OCI-LY1 (cell line): Measurements from ENCODE around the gene STARD13.

Source experiments
- H2AFZ ChIP-seq: fragments of 200-600 bp; sonication (generic), shearing (Covaris generic); 2 replicates; pipeline ENCODE4 v1.6.0; 2014; ENCODE audit warnings: antibody characterized with exemption, mild to moderate bottlenecking, low read length
- H3F3A ChIP-seq: fragments of 200-600 bp; sonication (generic), shearing (Covaris generic); 2 replicates; pipeline ENCODE4 v1.6.0; 2014; ENCODE audit warnings: mild to moderate bottlenecking, antibody characterized with exemption, low read length, moderate library complexity; ENCODE audit not compliant: insufficient read depth
- H3K27ac ChIP-seq: fragments of 200-600 bp; sonication (generic); 2 replicates; pipeline ENCODE4 v1.5.1; 2014; ENCODE audit warnings: low read length, mixed run types, mild to moderate bottlenecking, low read depth; ENCODE audit not compliant: poor library complexity, severe bottlenecking
- H3K27me3 ChIP-seq: fragments of 200-600 bp; sonication (generic); 2 replicates; pipeline ENCODE4 v1.6.0; 2014; ENCODE audit warnings: antibody characterized with exemption, mild to moderate bottlenecking, low read length, moderate library complexity; ENCODE audit not compliant: insufficient read depth
- H3K36me3 ChIP-seq: fragments of 200-600 bp; sonication (generic); 2 replicates; pipeline ENCODE4 v1.6.1; 2014; ENCODE audit warnings: mild to moderate bottlenecking, antibody characterized with exemption, low read length, moderate library complexity, mixed read lengths; ENCODE audit not compliant: insufficient read depth
- H3K4me1 ChIP-seq: fragments of 200-600 bp; sonication (generic); 2 replicates; pipeline ENCODE4 v1.5.1; 2014; ENCODE audit warnings: mild to moderate bottlenecking, low read length, moderate library complexity; ENCODE audit not compliant: insufficient read depth, severe bottlenecking
- H3K4me2 ChIP-seq: fragments of 200-600 bp; sonication (generic), shearing (Covaris generic); 2 replicates; pipeline ENCODE4 v1.6.1; 2014; ENCODE audit warnings: low read length
- H3K4me3 ChIP-seq: fragments of 200-600 bp; sonication (generic); 2 replicates; pipeline ENCODE4 v1.5.1; 2014; ENCODE audit warnings: low read length, low read depth, mild to moderate bottlenecking, mixed read lengths; ENCODE audit not compliant: poor library complexity, severe bottlenecking
- H3K79me2 ChIP-seq: fragments of 200-600 bp; shearing (Covaris generic); 2 replicates; pipeline ENCODE4 v1.6.1; 2016; ENCODE audit warnings: mixed run types, low read length, mixed read lengths; ENCODE audit not compliant: insufficient read depth
- H3K9ac ChIP-seq: fragments of 200-600 bp; sonication (generic), shearing (Covaris generic); 2 replicates; pipeline ENCODE4 v1.6.1; 2014; ENCODE audit warnings: mild to moderate bottlenecking, low read length, mixed read lengths
- H3K9me2 ChIP-seq: fragments of 200-600 bp; sonication (generic), shearing (Covaris generic); 2 replicates; pipeline ENCODE4 v1.6.1; 2014; ENCODE audit warnings: low read depth, mild to moderate bottlenecking, low read length, mixed read lengths
- H3K9me3 ChIP-seq: fragments of 200-600 bp; shearing (Covaris generic); 2 replicates; pipeline ENCODE4 v1.6.1; 2014; ENCODE audit warnings: low read length, mixed read lengths
- H4K20me1 ChIP-seq: fragments of 200-600 bp; sonication (generic), shearing (Covaris generic); 2 replicates; pipeline ENCODE4 v1.6.0; 2016; ENCODE audit warnings: mild to moderate bottlenecking, low read length; ENCODE audit not compliant: insufficient read depth
- CTCF ChIP-seq: fragments of 200-600 bp; sonication (generic), shearing (Covaris generic); IDR thresholded peaks from 2 replicates; pipeline ENCODE4 v1.5.1; 2017; ENCODE audit warnings: mild to moderate bottlenecking, antibody characterized with exemption, low read length, moderate library complexity, mixed read lengths
- EZH2 ChIP-seq: fragments of 200-600 bp; sonication (generic), shearing (Covaris generic); IDR thresholded peaks from 2 replicates; pipeline ENCODE4 v1.8.0; 2017; ENCODE audit warnings: borderline replicate concordance, mixed run types, mild to moderate bottlenecking, antibody characterized with exemption, low read length, moderate library complexity, mixed read lengths

The STARD13 gene

DNA sequence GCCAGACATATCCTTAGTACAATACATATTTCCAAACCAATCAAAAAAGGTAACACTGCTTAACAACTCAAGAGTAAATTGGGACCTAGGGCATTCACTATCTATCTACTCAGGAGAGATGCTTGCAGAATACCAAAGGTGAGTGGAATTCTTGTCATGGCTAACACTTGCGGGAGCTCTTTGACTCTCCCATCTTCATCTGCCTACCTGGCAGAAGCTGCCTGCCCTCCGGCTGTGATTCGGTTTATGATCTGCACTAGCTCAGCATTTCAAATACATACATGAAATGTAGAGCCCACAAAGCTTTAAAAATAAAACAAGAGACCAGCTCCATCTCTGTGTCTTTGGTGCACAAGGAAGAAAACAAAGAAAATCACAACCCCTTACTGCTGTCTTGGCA lies 127.3 kb downstream of the STARD13 start:
- Histone ChIP-seq H3K27ac (no peak overlapping the region), H3K9ac (no peak overlapping the region), H3K27me3 (no peaks in the 10 kb centered on the region), H2AFZ (no peak overlapping the region), H3K4me1 (no peaks in the 10 kb centered on the region), H3K9me2 (no peaks in the 10 kb centered on the region), H3K4me3 (no peak overlapping the region), H3K36me3 (no peaks in the 10 kb centered on the region), H4K20me1 (no peaks in the 10 kb centered on the region), H3F3A (no peaks in the 10 kb centered on the region), H3K9me3 (no peaks in the 10 kb centered on the region), H3K79me2 (no peaks in the 10 kb centered on the region), H3K4me2 (no peak overlapping the region)
- TF ChIP-seq CTCF = no peak
- TF ChIP-seq EZH2 = no peak

DNA sequence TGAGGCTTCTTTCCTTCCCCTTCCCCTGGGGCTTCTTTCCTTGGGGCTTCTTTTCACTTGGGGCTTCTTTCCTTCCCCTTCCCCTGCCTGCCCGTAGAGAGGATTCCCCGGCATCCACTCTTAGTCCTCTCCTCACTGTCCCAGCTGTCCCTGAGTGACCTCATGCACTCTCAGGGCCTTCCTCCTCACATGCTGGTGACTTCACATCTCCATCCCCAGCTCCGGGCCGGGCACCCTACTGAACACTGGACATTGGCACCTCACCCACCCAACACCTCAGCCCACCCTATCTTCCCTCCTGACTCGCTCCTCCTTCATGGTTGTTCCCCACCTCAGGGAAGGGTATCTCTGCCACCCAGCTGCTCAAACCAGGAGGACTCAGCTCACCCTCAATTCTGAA lies 130.6 kb downstream of the STARD13 start:
- no peaks in the 10 kb centered on the region for H3K9me3 ChIP-seq
- H3K27ac ChIP-seq = no peak overlapping the region
- no peak overlapping the region for H2AFZ ChIP-seq
- no peaks in the 10 kb centered on the region for H4K20me1 ChIP-seq
- no peak overlapping the region for H3K4me3 ChIP-seq
- H3K4me2 ChIP-seq = no peak overlapping the region
- H3K27me3 ChIP-seq = no peaks in the 10 kb centered on the region
- H3K79me2 ChIP-seq = no peaks in the 10 kb centered on the region
- no peak overlapping the region for H3K9ac ChIP-seq
- H3K9me2 ChIP-seq = no peaks in the 10 kb centered on the region
- no peaks in the 10 kb centered on the region for H3K36me3 ChIP-seq
- no peak for TF ChIP-seq CTCF
- TF ChIP-seq EZH2 = no peak
- H3K4me1 ChIP-seq = no peaks in the 10 kb centered on the region
- no peaks in the 10 kb centered on the region for H3F3A ChIP-seq

DNA sequence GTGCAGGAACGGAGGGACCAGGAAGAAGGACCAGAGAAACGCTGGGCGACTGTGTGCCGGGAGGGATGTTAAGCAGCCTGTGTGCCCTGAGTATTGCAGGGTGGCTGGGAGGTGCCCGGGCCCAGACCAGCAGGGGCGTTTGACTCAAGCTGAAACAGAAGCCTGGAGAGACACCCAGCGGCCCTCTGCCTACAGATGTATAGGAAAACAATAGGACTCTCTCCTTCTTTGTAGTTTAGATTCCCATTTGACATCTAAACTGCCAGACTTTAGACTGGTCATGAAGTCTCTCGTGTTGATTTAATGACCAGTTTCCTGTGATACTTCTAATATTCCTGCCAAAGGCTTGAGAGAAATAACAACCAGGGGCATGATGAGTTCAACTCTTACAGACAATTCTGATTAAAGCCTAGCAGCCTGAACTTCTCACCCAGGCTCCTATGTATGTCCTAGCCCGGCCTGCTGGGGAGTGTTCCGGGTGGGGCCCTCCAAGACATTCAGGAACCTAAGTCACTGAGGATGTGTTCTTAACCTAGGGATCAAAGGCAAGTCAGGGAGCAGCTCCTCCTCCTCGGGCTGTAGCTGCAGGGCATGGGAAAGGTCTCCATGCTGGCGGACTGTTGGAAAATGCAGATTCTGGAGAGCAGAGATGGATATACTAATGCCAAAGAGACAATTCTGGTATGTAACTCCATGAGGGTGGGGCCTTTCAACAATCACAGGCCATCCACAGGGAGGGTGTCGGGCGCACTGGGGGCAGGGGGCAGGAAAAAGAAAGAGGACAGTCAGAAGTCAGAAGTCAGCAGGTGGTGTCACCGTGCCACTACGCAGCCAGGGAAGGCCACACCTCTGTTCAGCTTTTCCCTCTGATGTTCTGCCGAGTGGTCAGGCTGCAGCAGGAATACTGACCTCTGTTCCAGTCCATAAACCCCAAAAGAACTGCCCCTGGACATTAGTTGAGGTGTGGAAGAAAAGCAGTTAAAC lies 131.8 kb downstream of the STARD13 start:
- Histone ChIP-seq H3K9ac (no peak overlapping the region), H3K79me2 (no peaks in the 10 kb centered on the region), H3K27ac (no peak overlapping the region), H3K4me2 (no peak overlapping the region), H3K36me3 (no peaks in the 10 kb centered on the region), H3K27me3 (no peaks in the 10 kb centered on the region), H3K4me1 (no peaks in the 10 kb centered on the region), H3K9me2 (no peaks in the 10 kb centered on the region), H4K20me1 (no peaks in the 10 kb centered on the region), H2AFZ (no peak overlapping the region), H3K4me3 (no peak overlapping the region), H3F3A (no peaks in the 10 kb centered on the region), H3K9me3 (no peaks in the 10 kb centered on the region)
- TF ChIP-seq CTCF = no peak; the same call in 1 of the 2 replicates
- no peak for TF ChIP-seq EZH2
